Prostate gland (tissue), 1 donor: Measurements from ENCODE around the gene KDM4D.

ENCODE experiments used
- POLR2A ChIP-seq: fragments of 450-650 bp; IDR thresholded peaks from one replicate; pipeline ENCODE4 v1.6.1; 2016; ENCODE audit warnings: antibody characterized with exemption, mild to moderate bottlenecking
- POLR2AphosphoS5 ChIP-seq: sonication (generic); formaldehyde crosslinking; IDR thresholded peaks from one replicate; pipeline ENCODE4 v1.6.1; 2017; ENCODE audit warnings: antibody characterized with exemption

- TF ChIP-seq POLR2AphosphoS5 (no peak), POLR2A (no peak)
These were observed 13.9 kb downstream of the KDM4D start for GRCh38 chr11:94987378-94987777.
